Measurements from ENCODE around the gene CXADR.

CXADR gene

DNA sequence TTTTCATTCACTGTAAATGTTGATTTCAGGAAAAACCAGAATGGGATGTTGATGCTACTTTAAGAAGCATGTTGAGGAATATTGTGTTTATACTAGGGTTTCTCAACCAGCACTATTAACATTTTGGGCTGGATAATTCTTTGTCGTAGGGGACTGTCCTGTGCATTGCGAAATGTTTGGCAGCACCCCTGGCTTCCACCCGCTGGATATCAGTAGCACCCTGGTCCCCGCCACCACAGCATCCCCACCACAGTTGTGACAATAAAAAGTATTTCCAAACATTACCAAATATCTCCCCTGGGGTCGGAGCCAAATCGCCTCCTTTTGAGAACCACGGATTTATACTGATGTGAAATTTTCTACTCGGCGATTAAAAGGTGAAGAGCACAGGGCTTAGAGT, 57.9 kb downstream of the CXADR start:
- H3K27ac ChIP-seq = no peak overlapping the region
- no peak for TF ChIP-seq ZFX (IDR thresholded peaks at IDR 0.05; ENCODE audit: borderline replicate concordance)

DNA sequence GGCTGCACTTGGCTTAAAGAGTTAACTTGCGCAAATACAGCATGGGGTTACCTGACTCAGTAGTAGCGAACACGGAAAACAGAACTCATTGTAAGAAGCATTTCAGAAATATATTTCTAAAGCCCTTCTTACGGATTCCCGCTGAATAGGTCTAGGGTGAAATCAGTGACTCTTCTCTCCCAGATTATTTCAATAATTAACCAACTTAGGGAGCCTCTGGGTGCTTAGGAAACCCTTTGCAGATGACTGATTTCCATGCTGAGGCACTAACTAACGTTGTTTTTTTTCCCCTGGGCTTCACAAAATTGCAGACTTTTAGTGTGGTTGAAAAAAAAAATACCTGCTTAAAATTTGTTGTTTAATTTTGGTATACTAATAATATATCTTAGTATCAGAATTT, 59.6 kb downstream of the CXADR start:
- TF ChIP-seq ZFX (IDR thresholded peaks at IDR 0.05; ENCODE audit: borderline replicate concordance) = no peak
- TF ChIP-seq, protein P1, sequence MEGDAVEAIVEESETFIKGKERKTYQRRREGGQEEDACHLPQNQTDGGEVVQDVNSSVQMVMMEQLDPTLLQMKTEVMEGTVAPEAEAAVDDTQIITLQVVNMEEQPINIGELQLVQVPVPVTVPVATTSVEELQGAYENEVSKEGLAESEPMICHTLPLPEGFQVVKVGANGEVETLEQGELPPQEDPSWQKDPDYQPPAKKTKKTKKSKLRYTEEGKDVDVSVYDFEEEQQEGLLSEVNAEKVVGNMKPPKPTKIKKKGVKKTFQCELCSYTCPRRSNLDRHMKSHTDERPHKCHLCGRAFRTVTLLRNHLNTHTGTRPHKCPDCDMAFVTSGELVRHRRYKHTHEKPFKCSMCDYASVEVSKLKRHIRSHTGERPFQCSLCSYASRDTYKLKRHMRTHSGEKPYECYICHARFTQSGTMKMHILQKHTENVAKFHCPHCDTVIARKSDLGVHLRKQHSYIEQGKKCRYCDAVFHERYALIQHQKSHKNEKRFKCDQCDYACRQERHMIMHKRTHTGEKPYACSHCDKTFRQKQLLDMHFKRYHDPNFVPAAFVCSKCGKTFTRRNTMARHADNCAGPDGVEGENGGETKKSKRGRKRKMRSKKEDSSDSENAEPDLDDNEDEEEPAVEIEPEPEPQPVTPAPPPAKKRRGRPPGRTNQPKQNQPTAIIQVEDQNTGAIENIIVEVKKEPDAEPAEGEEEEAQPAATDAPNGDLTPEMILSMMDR (IDR thresholded peaks at IDR 0.05) = no peak
- H3K27ac ChIP-seq = no peak overlapping the region

DNA sequence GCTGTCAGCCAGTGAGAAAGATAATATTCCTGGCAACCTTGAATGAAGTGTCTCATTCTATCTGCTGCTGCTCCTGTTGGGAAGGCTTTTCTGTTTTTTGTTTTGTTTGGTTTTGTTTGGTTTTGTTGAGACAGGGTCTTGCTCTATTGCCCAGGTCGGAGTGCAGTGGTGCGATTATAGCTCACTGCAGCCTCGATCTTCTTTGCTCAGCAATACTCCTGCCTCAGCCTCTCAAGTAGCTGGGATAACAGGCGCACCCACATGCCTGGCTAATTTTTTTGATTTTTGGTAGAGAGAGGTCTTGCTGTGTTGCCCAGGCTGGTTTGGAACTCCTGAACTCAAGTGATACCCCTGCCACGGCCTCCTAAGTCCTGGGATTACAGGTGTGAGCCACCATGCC, 62.2 kb downstream of the CXADR start:
- TF ChIP-seq ZFX (IDR thresholded peaks at IDR 0.05; ENCODE audit: borderline replicate concordance) = no peak
- TF ChIP-seq, protein P1 (IDR thresholded peaks at IDR 0.05) = no peak
- no peak overlapping the region for H3K27ac ChIP-seq

DNA sequence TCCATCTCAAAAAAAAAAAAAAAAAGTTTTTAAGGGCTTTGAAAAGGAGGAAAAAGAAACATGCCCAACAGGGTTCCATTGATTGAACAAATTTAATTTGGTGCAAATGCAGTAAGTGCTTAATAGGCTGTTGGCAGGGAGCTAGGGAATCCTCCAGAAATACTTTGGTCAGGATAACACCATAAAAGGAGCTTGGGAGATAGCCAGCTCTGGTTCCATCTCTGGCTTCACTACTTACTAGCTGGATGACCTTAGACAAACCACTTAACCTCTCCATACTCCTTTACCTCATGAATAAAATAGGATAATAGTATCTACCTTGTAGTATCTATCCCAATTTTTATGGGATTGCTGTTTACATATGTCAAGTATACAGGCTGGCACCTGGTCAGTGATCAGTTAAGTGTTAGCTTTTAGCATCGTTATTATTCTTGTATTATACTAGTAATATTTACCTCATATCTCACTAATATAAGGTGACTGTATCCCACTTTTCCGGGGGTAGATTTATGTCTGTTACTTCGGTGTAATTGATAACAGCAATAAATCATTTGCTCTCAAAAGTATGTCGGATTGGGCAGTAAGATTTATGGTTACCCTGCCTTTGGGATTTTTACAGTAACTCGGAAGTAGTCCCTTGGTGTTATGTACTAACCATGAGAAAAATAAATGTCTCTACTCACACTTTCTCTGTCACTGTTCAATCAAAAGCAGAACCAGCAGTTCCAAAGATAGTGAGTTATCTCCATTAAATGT, 63.4 kb downstream of the CXADR start:
- no peak overlapping the region for H3K27ac ChIP-seq
- TF ChIP-seq, protein P1 (IDR thresholded peaks at IDR 0.05) = no peak
- TF ChIP-seq ZFX (IDR thresholded peaks at IDR 0.05; ENCODE audit: borderline replicate concordance) = no peak

DNA sequence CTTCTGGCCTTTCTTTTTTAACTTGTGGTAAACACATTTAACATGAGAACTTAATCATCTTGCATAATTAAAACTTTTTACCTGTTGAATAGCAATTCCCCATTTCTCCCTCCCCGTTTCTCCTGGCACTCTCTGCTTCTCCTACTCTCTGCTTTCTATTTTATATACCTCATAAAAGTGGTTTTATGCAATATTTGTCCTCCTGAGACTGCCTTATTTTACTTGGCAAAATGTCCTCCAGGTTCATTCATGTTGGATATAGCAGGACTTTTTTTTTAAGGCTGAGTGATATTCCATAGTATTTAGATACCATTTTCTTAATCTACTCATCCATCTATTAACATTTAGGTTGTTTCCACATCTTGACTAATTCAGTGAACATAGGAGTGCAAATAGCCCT, 64.9 kb downstream of the CXADR start:
- TF ChIP-seq ZFX (IDR thresholded peaks at IDR 0.05; ENCODE audit: borderline replicate concordance) = no peak
- TF ChIP-seq, protein P1 (IDR thresholded peaks at IDR 0.05) = no peak
- no peak overlapping the region for H3K27ac ChIP-seq

DNA sequence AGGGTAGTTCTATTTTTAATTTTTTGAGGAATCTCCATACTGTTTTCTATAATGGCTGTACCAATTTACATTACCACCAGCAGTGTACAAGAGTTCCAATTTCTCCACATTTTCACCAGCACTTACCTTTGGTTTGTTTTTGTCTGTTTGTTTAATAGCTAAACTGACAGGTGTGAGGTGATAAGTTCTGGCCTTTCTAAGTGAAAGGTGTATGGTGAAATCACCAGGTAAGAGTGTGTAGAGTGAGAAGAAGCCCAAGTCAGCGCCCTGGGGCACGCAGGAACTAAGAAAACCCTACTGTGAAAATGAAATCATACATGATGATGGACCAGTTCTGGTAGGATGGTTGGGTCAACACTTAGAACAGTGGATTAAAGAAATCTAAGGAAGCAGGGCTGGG, 65.3 kb downstream of the CXADR start:
- H3K27ac ChIP-seq = no peak overlapping the region
- TF ChIP-seq, protein P1 (IDR thresholded peaks at IDR 0.05) = no peak
- TF ChIP-seq ZFX (IDR thresholded peaks at IDR 0.05; ENCODE audit: borderline replicate concordance) = no peak

DNA sequence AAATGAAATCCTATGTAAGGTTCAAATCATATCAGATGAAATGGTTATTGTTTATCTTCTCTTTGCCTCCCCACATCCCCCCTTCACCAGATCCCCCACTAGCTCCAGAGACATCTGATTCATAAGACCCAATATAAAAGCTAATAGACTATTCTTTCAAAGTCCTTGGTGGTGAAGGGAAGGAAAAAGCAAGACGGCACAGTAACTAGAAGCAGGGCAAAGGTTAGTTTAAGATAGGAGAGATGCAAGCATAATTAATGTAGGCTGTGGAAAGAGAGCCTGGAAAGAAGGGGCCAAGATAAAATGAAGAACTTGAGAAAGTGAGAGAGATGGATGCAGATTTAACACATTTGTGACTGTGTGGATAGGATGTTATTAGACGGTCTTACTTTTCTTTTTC, 66.0 kb downstream of the CXADR start:
- no peak overlapping the region for H3K27ac ChIP-seq
- TF ChIP-seq, protein P1 (IDR thresholded peaks at IDR 0.05) = no peak
- TF ChIP-seq ZFX (IDR thresholded peaks at IDR 0.05; ENCODE audit: borderline replicate concordance) = no peak

DNA sequence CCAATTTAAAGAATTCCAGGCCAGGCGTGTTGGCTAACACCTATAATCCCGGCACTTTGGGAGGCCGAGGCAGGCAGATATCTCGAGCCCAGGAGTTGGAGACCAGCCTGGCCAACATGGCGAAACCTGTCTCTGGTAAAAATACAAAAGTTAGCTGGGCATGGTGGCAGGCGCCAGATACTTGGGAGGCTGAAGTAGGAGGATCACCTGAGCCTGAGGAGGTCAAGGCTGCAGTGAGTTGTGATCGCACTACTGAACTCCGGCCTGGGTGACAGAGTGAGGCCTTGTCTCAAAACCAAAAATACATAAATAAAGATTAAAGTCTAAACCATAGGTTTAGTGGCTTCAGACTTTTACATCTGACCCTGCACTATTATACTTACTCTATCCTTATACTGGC, 67.5 kb downstream of the CXADR start:
- H3K27ac ChIP-seq = no peak overlapping the region
- TF ChIP-seq, protein P1 (IDR thresholded peaks at IDR 0.05) = no peak
- no peak for TF ChIP-seq ZFX (IDR thresholded peaks at IDR 0.05; ENCODE audit: borderline replicate concordance)

Measured in 22Rv1 (cell line).